Amygdala (tissue), 56 donors: ENCODE results near the gene SPTY2D1.
"Not testable (repeated sequence)": the region's sequence is repeated elsewhere in the genome, so short reads cannot be mapped to it uniquely, and the experiment has no call there.

Experiments
- DNase-seq, 56 donors: peaks; one replicate each; lab custom pipeline; 2025; lab: John Stamatoyannopoulos, UW

Gene SPTY2D1

GRCh38 chr11:18623707-18624106, 10.4 kb downstream of the SPTY2D1 start:
- DNase-seq = no peak

- no peak for DNase-seq
These were observed 15.7 kb downstream of the SPTY2D1 start for GRCh38 chr11:18618342-18619025.

GRCh38 chr11:18617688-18618341, 16.3 kb downstream of the SPTY2D1 start:
- DNase-seq = no peak

- no peak for DNase-seq
These were observed 18.3 kb downstream of the SPTY2D1 start for GRCh38 chr11:18615628-18616392.

- no peak for DNase-seq
These were observed 19.5 kb downstream of the SPTY2D1 start for GRCh38 chr11:18614667-18615066.

GRCh38 chr11:18612394-18612793, 21.7 kb downstream of the SPTY2D1 start:
- no peak for DNase-seq

GRCh38 chr11:18611196-18611595, 22.9 kb downstream of the SPTY2D1 start:
- no peak for DNase-seq

GRCh38 chr11:18608376-18608775, 25.8 kb downstream of the SPTY2D1 start:
- DNase-seq = no peak

- DNase-seq = no peak
These were observed 33.1 kb downstream of the SPTY2D1 start for GRCh38 chr11:18600915-18601569.

- DNase-seq = no peak
These were observed 34.4 kb downstream of the SPTY2D1 start, which contains the start of gene MISFA for GRCh38 chr11:18599739-18600230. MISFA (plus strand) TSS chr11:18599789; CDS start chr11:18599929, 140 bp downstream.

GRCh38 chr11:18594999-18595749, 39.0 kb downstream of the SPTY2D1 start:
- no peak for DNase-seq

- not testable (repeated sequence) for DNase-seq
These were observed 40.1 kb downstream of the SPTY2D1 start for GRCh38 chr11:18594088-18594487.

GRCh38 chr11:18590571-18590970, 43.6 kb downstream of the SPTY2D1 start:
- DNase-seq = no peak

- DNase-seq = peak; percentile 23 to 89 (median 78)
These were observed 45.6 kb downstream of the SPTY2D1 start, which contains the start of gene UEVLD for GRCh38 chr11:18588297-18589252. UEVLD (minus strand) TSS chr11:18588734; CDS start chr11:18588654, 80 bp downstream.

- no peak for DNase-seq
These were observed 52.3 kb downstream of the SPTY2D1 start for GRCh38 chr11:18581825-18582224.

GRCh38 chr11:18580113-18580766, 53.9 kb downstream of the SPTY2D1 start:
- no peak for DNase-seq

- DNase-seq = no peak
These were observed 55.1 kb downstream of the SPTY2D1 start for GRCh38 chr11:18578975-18579598.

GRCh38 chr11:18575361-18575760, 58.8 kb downstream of the SPTY2D1 start:
- no peak for DNase-seq
